WI38 (cell line): Measurements from ENCODE around the gene ATP8B1.

Source experiments
- H3K4me3 ChIP-seq: 2 replicates; pipeline ENCODE4 v1.5.1; 2011; ENCODE audit warnings: low read depth, mild to moderate bottlenecking, control low read depth, low read length
- CTCF ChIP-seq: IDR thresholded peaks from 2 replicates; pipeline ENCODE4 v1.5.1; 2012; ENCODE audit warnings: low read depth, mild to moderate bottlenecking, control low read depth, low read length

Gene ATP8B1

GRCh38 chr18:57785751-57786437 is 17.2 kb downstream of the ATP8B1 start:
- H3K4me3 ChIP-seq = no peak overlapping the region
- TF ChIP-seq CTCF = no peak

GRCh38 chr18:57784801-57785114 is 18.4 kb downstream of the ATP8B1 start:
- no peak overlapping the region for H3K4me3 ChIP-seq
- TF ChIP-seq CTCF = no peak

- no peak overlapping the region for H3K4me3 ChIP-seq
Observed at GRCh38 chr18:57784034-57784800, 18.9 kb downstream of the ATP8B1 start.

GRCh38 chr18:57782049-57782448 is 21.1 kb downstream of the ATP8B1 start:
- no peak overlapping the region for H3K4me3 ChIP-seq
- no peak for TF ChIP-seq CTCF

More at GRCh38 chr18:57784034-57784800, 18.9 kb downstream of the ATP8B1 start:
- no peak for TF ChIP-seq CTCF

- no peak for TF ChIP-seq CTCF
- H3K4me3 ChIP-seq = peak overlapping the region; percentile 32
Observed at GRCh38 chr18:57780706-57781347, 22.3 kb downstream of the ATP8B1 start.

GRCh38 chr18:57780318-57780705 is 22.8 kb downstream of the ATP8B1 start:
- peak overlapping the region; percentile 32 for H3K4me3 ChIP-seq
- TF ChIP-seq CTCF = no peak

- TF ChIP-seq CTCF = no peak
- H3K4me3 ChIP-seq = no peak overlapping the region
Observed at GRCh38 chr18:57776767-57777166, 26.3 kb downstream of the ATP8B1 start.
